ENCODE results near the gene L3HYPDH.
"Not testable (repeated sequence)": the region's sequence is repeated elsewhere in the genome, so short reads cannot be mapped to it uniquely, and the experiment has no call there.

The L3HYPDH gene

GRCh38 chr14:59455411-59455810, 28.8 kb downstream of the L3HYPDH start:
- H3K27me3 ChIP-seq (ENCODE audit: control insufficient read depth in 1 of 2, insufficient read depth in 2 of 2, low read length in 2 of 2): no peaks in the 10 kb centered on the region
- no peak overlapping the region for H3K9ac ChIP-seq (ENCODE audit: low read length in 2 of 2)
- H3K36me3 ChIP-seq (ENCODE audit: control insufficient read depth in 2 of 2, insufficient read depth in 2 of 2, low read length in 2 of 2): no peaks in the 10 kb centered on the region
- H3K4me3 ChIP-seq (ENCODE audit: low read length in 2 of 2): no peak overlapping the region
- H3K9me3 ChIP-seq (ENCODE audit: control insufficient read depth in 2 of 2, low read length in 2 of 2): no peaks in the 10 kb centered on the region
- H3K27ac ChIP-seq (ENCODE audit: low read length): no peak overlapping the region
- no peaks in the 10 kb centered on the region for H3K4me1 ChIP-seq (ENCODE audit: control insufficient read depth, insufficient read depth, low read length)

DNA sequence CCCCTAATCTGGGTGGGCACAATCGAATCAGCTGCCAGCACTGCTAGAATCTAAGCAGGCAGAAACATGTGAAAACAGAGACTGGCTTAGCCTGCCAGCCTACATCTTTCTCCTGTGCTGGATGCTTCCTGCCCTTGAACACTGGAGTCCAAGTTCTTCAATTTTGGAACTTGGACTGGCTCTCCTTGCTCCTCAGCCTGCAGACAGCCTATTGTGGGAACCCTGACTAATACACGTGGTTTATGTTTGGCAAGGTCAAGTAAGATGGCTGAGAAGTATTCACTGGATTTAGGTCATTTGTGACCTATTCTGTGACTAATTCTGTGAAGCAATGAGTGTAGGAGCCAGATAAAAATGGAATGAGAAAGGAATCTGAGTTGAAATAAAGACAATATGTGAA, 30.1 kb downstream of the L3HYPDH start:
- H3K4me1 ChIP-seq (ENCODE audit: control insufficient read depth, insufficient read depth, low read length): no peaks in the 10 kb centered on the region
- no peak overlapping the region for H3K27ac ChIP-seq (ENCODE audit: low read length)
- no peaks in the 10 kb centered on the region for H3K9me3 ChIP-seq (ENCODE audit: control insufficient read depth in 2 of 2, low read length in 2 of 2)
- H3K36me3 ChIP-seq (ENCODE audit: control insufficient read depth in 2 of 2, insufficient read depth in 2 of 2, low read length in 2 of 2): no peaks in the 10 kb centered on the region
- H3K9ac ChIP-seq (ENCODE audit: low read length in 2 of 2): no peak overlapping the region
- H3K4me3 ChIP-seq (ENCODE audit: low read length in 2 of 2): no peak overlapping the region
- no peaks in the 10 kb centered on the region for H3K27me3 ChIP-seq (ENCODE audit: control insufficient read depth in 1 of 2, insufficient read depth in 2 of 2, low read length in 2 of 2)

GRCh38 chr14:59451849-59452248, 32.4 kb downstream of the L3HYPDH start:
- Histone ChIP-seq H3K4me3 (ENCODE audit: low read length in 2 of 2) (no peak overlapping the region), H3K9me3 (ENCODE audit: control insufficient read depth in 2 of 2, low read length in 2 of 2) (no peaks in the 10 kb centered on the region), H3K27ac (ENCODE audit: low read length) (no peak overlapping the region), H3K27me3 (ENCODE audit: control insufficient read depth in 1 of 2, insufficient read depth in 2 of 2, low read length in 2 of 2) (no peaks in the 10 kb centered on the region), H3K36me3 (ENCODE audit: control insufficient read depth in 2 of 2, insufficient read depth in 2 of 2, low read length in 2 of 2) (no peaks in the 10 kb centered on the region), H3K4me1 (ENCODE audit: control insufficient read depth, insufficient read depth, low read length) (no peaks in the 10 kb centered on the region), H3K9ac (ENCODE audit: low read length in 2 of 2) (no peak overlapping the region)

GRCh38 chr14:59450716-59451115, 33.5 kb downstream of the L3HYPDH start:
- Histone ChIP-seq H3K4me1 (ENCODE audit: control insufficient read depth, insufficient read depth, low read length) (no peaks in the 10 kb centered on the region), H3K27me3 (ENCODE audit: control insufficient read depth in 1 of 2, insufficient read depth in 2 of 2, low read length in 2 of 2) (no peaks in the 10 kb centered on the region), H3K27ac (ENCODE audit: low read length) (no peak overlapping the region), H3K4me3 (ENCODE audit: low read length in 2 of 2) (no peak overlapping the region), H3K9ac (ENCODE audit: low read length in 2 of 2) (no peak overlapping the region), H3K36me3 (ENCODE audit: control insufficient read depth in 2 of 2, insufficient read depth in 2 of 2, low read length in 2 of 2) (no peaks in the 10 kb centered on the region), H3K9me3 (ENCODE audit: control insufficient read depth in 2 of 2, low read length in 2 of 2) (no peaks in the 10 kb centered on the region)

DNA sequence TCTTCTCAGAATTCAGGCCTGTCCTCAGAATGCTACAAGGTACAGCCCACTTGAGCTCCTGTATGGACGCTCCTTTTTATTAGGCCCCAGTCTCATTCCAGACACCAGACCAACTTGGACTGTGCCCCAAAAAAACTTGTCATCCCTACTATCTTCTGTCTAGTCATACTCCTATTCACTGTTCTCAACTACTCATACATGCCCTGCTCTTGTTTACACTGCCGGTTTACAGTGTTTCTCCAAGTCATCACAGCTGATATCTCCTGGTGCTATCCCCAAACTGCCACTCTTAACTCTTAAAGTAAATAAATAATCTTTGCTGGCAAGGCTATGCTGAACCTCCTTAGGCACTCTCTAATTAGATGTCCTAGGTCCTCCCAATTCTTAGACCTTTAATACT, 35.5 kb downstream of the L3HYPDH start:
- not testable (repeated sequence) for H3K4me1 ChIP-seq (ENCODE audit: control insufficient read depth, insufficient read depth, low read length); H3K27ac ChIP-seq (ENCODE audit: low read length); H3K9ac ChIP-seq (ENCODE audit: low read length in 2 of 2); H3K27me3 ChIP-seq (ENCODE audit: control insufficient read depth in 1 of 2, insufficient read depth in 2 of 2, low read length in 2 of 2); H3K4me3 ChIP-seq (ENCODE audit: low read length in 2 of 2); H3K36me3 ChIP-seq (ENCODE audit: control insufficient read depth in 2 of 2, insufficient read depth in 2 of 2, low read length in 2 of 2); H3K9me3 ChIP-seq (ENCODE audit: control insufficient read depth in 2 of 2, low read length in 2 of 2)

- H3K27ac ChIP-seq (ENCODE audit: low read length): no peak overlapping the region
- peaks cover 2% of the 10 kb centered on the region for H3K4me1 ChIP-seq (ENCODE audit: control insufficient read depth, insufficient read depth, low read length)
- no peaks in the 10 kb centered on the region for H3K9me3 ChIP-seq (ENCODE audit: control insufficient read depth in 2 of 2, low read length in 2 of 2)
- H3K27me3 ChIP-seq (ENCODE audit: control insufficient read depth in 1 of 2, insufficient read depth in 2 of 2, low read length in 2 of 2): no peaks in the 10 kb centered on the region
- H3K36me3 ChIP-seq (ENCODE audit: control insufficient read depth in 2 of 2, insufficient read depth in 2 of 2, low read length in 2 of 2): no peaks in the 10 kb centered on the region
- H3K4me3 ChIP-seq (ENCODE audit: low read length in 2 of 2): no peak overlapping the region
- H3K9ac ChIP-seq (ENCODE audit: low read length in 2 of 2): no peak overlapping the region
These were observed 44.8 kb downstream of the L3HYPDH start for GRCh38 chr14:59439256-59439965.

GRCh38 chr14:59438195-59438647, 46.0 kb downstream of the L3HYPDH start:
- Histone ChIP-seq H3K9me3 (ENCODE audit: control insufficient read depth in 2 of 2, low read length in 2 of 2) (no peaks in the 10 kb centered on the region), H3K4me3 (ENCODE audit: low read length in 2 of 2) (no peak overlapping the region), H3K27me3 (ENCODE audit: control insufficient read depth in 1 of 2, insufficient read depth in 2 of 2, low read length in 2 of 2) (no peaks in the 10 kb centered on the region), H3K9ac (ENCODE audit: low read length in 2 of 2) (no peak overlapping the region), H3K36me3 (ENCODE audit: control insufficient read depth in 2 of 2, insufficient read depth in 2 of 2, low read length in 2 of 2) (no peaks in the 10 kb centered on the region), H3K4me1 (ENCODE audit: control insufficient read depth, insufficient read depth, low read length) (no peaks in the 10 kb centered on the region), H3K27ac (ENCODE audit: low read length) (no peak overlapping the region)

DNA sequence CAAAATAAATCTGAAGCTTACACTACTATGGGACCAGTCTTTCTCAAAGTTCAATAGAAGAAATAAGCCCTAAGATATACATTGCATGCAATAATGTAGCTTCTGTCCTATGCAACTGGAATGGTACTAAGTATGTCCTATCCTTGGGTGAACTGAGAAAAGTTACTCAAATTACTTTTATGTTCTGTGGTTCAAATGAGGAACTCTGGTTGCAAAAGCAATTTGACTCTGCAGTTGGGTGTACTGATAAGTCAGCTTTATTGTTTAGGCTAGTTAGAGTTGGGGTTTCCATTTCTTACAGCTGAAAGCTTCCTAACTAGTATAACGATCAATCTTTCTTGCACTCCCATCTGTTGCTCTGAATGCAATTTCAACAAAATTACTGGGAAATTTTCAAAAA, 48.2 kb downstream of the L3HYPDH start:
- H3K27ac ChIP-seq (ENCODE audit: low read length): no peak overlapping the region
- no peak overlapping the region for H3K9ac ChIP-seq (ENCODE audit: low read length in 2 of 2)
- H3K4me3 ChIP-seq (ENCODE audit: low read length in 2 of 2): no peak overlapping the region
- H3K4me1 ChIP-seq (ENCODE audit: control insufficient read depth, insufficient read depth, low read length): no peaks in the 10 kb centered on the region
- no peaks in the 10 kb centered on the region for H3K36me3 ChIP-seq (ENCODE audit: control insufficient read depth in 2 of 2, insufficient read depth in 2 of 2, low read length in 2 of 2)
- no peaks in the 10 kb centered on the region for H3K9me3 ChIP-seq (ENCODE audit: control insufficient read depth in 2 of 2, low read length in 2 of 2)
- H3K27me3 ChIP-seq (ENCODE audit: control insufficient read depth in 1 of 2, insufficient read depth in 2 of 2, low read length in 2 of 2): no peaks in the 10 kb centered on the region

DNA sequence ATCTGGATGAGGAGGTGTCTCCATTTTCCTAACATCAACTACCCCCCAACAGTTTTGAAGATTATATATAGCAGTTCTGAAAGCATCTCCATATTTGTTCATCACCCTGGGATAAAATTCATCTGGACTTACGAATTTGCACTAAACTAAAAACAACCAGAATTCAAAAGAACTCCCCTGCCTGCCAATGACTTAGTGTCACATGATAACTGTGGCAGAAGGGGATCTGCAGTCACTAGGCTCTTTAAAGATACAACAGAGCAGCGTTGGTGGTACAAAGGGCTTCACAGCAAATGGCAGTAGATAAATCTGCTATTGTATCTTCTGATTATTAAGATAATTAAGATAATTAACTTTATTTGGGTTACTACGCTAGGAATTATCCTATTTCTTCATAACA, 49.1 kb downstream of the L3HYPDH start:
- Histone ChIP-seq H3K9me3 (ENCODE audit: control insufficient read depth in 2 of 2, low read length in 2 of 2) (no peaks in the 10 kb centered on the region), H3K27me3 (ENCODE audit: control insufficient read depth in 1 of 2, insufficient read depth in 2 of 2, low read length in 2 of 2) (no peaks in the 10 kb centered on the region), H3K4me3 (ENCODE audit: low read length in 2 of 2) (no peak overlapping the region), H3K4me1 (ENCODE audit: control insufficient read depth, insufficient read depth, low read length) (peaks cover 1% of the 10 kb centered on the region), H3K36me3 (ENCODE audit: control insufficient read depth in 2 of 2, insufficient read depth in 2 of 2, low read length in 2 of 2) (no peaks in the 10 kb centered on the region), H3K9ac (ENCODE audit: low read length in 2 of 2) (no peak overlapping the region), H3K27ac (ENCODE audit: low read length) (no peak overlapping the region)

DNA sequence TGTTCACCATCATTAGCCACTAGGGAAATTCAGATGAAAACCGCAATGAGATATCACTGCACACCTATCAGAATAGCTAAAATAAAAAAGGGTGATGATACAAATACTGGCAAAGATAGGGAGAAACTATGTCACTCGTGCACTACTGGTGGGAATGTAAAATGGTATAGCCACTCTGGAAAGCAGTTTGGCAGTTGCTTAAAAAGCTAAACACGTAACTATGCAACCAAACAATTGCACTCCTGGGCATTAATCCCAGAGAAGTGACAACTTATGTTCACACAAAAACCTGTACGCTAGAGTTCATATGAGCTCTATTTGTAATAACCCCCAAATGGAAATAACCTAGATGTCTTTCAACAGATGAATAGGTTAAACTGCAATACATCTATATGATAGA, 54.4 kb downstream of the L3HYPDH start:
- Histone ChIP-seq H3K9me3 (ENCODE audit: control insufficient read depth in 2 of 2, low read length in 2 of 2) (no peaks in the 10 kb centered on the region), H3K4me3 (ENCODE audit: low read length in 2 of 2) (no peak overlapping the region), H3K27ac (ENCODE audit: low read length) (peak overlapping the region; percentile 37), H3K4me1 (ENCODE audit: control insufficient read depth, insufficient read depth, low read length) (peaks cover 32% of the 10 kb centered on the region), H3K36me3 (ENCODE audit: control insufficient read depth in 2 of 2, insufficient read depth in 2 of 2, low read length in 2 of 2) (no peaks in the 10 kb centered on the region), H3K27me3 (ENCODE audit: control insufficient read depth in 1 of 2, insufficient read depth in 2 of 2, low read length in 2 of 2) (no peaks in the 10 kb centered on the region), H3K9ac (ENCODE audit: low read length in 2 of 2) (no peak overlapping the region)

- H3K9me3 ChIP-seq (ENCODE audit: control insufficient read depth in 2 of 2, low read length in 2 of 2): no peaks in the 10 kb centered on the region
- H3K36me3 ChIP-seq (ENCODE audit: control insufficient read depth in 2 of 2, insufficient read depth in 2 of 2, low read length in 2 of 2): no peaks in the 10 kb centered on the region
- peaks cover 32% of the 10 kb centered on the region for H3K4me1 ChIP-seq (ENCODE audit: control insufficient read depth, insufficient read depth, low read length)
- no peak overlapping the region for H3K9ac ChIP-seq (ENCODE audit: low read length in 2 of 2)
- H3K27me3 ChIP-seq (ENCODE audit: control insufficient read depth in 1 of 2, insufficient read depth in 2 of 2, low read length in 2 of 2): no peaks in the 10 kb centered on the region
- peak overlapping the region; percentile 86 for H3K27ac ChIP-seq (ENCODE audit: low read length)
- no peak overlapping the region for H3K4me3 ChIP-seq (ENCODE audit: low read length in 2 of 2)
These were observed 55.6 kb downstream of the L3HYPDH start for GRCh38 chr14:59428581-59429012.

Measured in stomach smooth muscle (tissue), 2 donors.